Suprapubic skin (tissue), 4 donors: ENCODE results near the gene METTL17. TPM values are rescaled to one million over a fixed set of nuclear protein-coding genes. Genes with fewer than 3 reads are reported as not detected.

Experiments
- DNase-seq, 2 donors: peaks; one replicate each; pipeline ENCODE4 v3.0.0-alpha.2; 2019; ENCODE audit warnings: low spot score in 2 of 2
- H3K27ac ChIP-seq: fragments of 200-600 bp; sonication (generic); one replicate; pipeline ENCODE4 v1.5.1; 2019
- H3K27me3 ChIP-seq: fragments of 200-600 bp; sonication (generic); one replicate; pipeline ENCODE4 v1.5.1; 2019
- H3K36me3 ChIP-seq: fragments of 200-600 bp; sonication (generic); one replicate; pipeline ENCODE4 v1.5.1; 2019
- H3K4me1 ChIP-seq: fragments of 200-600 bp; sonication (generic); one replicate; pipeline ENCODE4 v1.5.1; 2019
- H3K4me3 ChIP-seq: fragments of 200-600 bp; sonication (generic); one replicate; pipeline ENCODE4 v1.5.1; 2019; ENCODE audit warnings: mild to moderate bottlenecking
- H3K9me3 ChIP-seq: fragments of 200-600 bp; sonication (generic); one replicate; pipeline ENCODE4 v1.5.1; 2019
- EP300 ChIP-seq: sonication (generic); formaldehyde crosslinking; IDR thresholded peaks from one replicate; pipeline ENCODE4 v1.6.1; 2017; ENCODE audit warnings: antibody characterized with exemption
- POLR2A ChIP-seq, 2 donors: fragments of 450-650 bp; IDR thresholded peaks; one replicate each; pipeline ENCODE4 v1.6.1; 2017; ENCODE audit warnings: antibody characterized with exemption in 2 of 2, mild to moderate bottlenecking in 2 of 2, moderate library complexity in 2 of 2
- POLR2AphosphoS5 ChIP-seq, 3 donors: sonication (generic); formaldehyde crosslinking; IDR thresholded peaks; one replicate each; pipeline ENCODE4 v1.6.1; 2017; ENCODE audit warnings: antibody characterized with exemption in 3 of 3
- WGBS: methylation state at CpG from one replicate; pipeline ENCODE4 v1.1.5; 2018; 5-methylcytosine and 5-hydroxymethylcytosine counted together
- total RNA-seq, 4 donors: library from RNA; depleted of rRNA; stranded (reverse); fragments of >200 nt; gene quantifications; one replicate each; pipeline ENCODE4 v1.1.0, GENCODE V29; 2016
- TF ChIP-seq, protein P1 (sequence below), 2 donors: fragments of 200-600 bp in 1 of 2; fragments of 450-650 bp in 1 of 2; sonication (generic) in 1 of 2; IDR thresholded peaks; one replicate each; pipeline ENCODE4 v1.5.1; 2016 to 2019; ENCODE audit warnings: antibody characterized with exemption in 2 of 2, mild to moderate bottlenecking in 1 of 2, moderate library complexity in 1 of 2

The METTL17 gene
- total RNA-seq, 4 donors from 2014 or later: 64.9 to 332 (median 96.3) TPM

- TF ChIP-seq EP300 (no peak), POLR2AphosphoS5 (IDR thresholded peaks at IDR 0.05) (no peak), POLR2A (IDR thresholded peaks at IDR 0.05) (no peak)
- TF ChIP-seq, protein P1, sequence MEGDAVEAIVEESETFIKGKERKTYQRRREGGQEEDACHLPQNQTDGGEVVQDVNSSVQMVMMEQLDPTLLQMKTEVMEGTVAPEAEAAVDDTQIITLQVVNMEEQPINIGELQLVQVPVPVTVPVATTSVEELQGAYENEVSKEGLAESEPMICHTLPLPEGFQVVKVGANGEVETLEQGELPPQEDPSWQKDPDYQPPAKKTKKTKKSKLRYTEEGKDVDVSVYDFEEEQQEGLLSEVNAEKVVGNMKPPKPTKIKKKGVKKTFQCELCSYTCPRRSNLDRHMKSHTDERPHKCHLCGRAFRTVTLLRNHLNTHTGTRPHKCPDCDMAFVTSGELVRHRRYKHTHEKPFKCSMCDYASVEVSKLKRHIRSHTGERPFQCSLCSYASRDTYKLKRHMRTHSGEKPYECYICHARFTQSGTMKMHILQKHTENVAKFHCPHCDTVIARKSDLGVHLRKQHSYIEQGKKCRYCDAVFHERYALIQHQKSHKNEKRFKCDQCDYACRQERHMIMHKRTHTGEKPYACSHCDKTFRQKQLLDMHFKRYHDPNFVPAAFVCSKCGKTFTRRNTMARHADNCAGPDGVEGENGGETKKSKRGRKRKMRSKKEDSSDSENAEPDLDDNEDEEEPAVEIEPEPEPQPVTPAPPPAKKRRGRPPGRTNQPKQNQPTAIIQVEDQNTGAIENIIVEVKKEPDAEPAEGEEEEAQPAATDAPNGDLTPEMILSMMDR (IDR thresholded peaks at IDR 0.05): no peak
- H3K27ac ChIP-seq: no peak overlapping the region
- peak in 1 of 2 donors; percentile 12 for DNase-seq
- peaks cover 50% of the 10 kb centered on the region for H3K36me3 ChIP-seq
- H3K4me3 ChIP-seq: no peak overlapping the region
- H3K27me3 ChIP-seq: no peaks in the 10 kb centered on the region
- 90% methylated on average over 3 of the region's 3 CpGs for WGBS
- H3K9me3 ChIP-seq: no peaks in the 10 kb centered on the region
- peaks cover 38% of the 10 kb centered on the region for H3K4me1 ChIP-seq
These were observed 29.0 kb downstream of the METTL17 start for GRCh38 chr14:21018781-21019180.

DNA sequence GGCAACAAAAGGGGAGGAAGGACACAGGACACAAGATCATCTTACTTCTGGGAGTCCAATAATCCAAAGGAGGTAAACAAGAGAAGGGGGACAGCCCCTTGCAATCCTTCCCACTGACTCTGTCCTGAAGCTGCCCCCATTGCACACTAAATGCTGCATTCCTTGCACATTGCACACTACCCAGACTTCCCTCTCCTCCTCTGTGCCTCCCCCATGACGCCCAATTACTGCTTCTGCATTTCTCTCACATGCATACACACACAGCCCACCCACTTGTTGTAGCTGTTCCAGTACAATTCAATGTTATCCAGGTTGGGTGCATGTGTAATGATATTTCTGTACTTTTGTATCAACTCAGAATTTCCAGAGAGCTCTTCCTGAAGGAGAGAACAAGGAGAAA lies 29.6 kb downstream of the METTL17 start:
- Histone ChIP-seq H3K4me3 (no peak overlapping the region), H3K4me1 (peaks cover 44% of the 10 kb centered on the region), H3K27me3 (no peaks in the 10 kb centered on the region), H3K9me3 (no peaks in the 10 kb centered on the region), H3K27ac (no peak overlapping the region), H3K36me3 (peaks cover 50% of the 10 kb centered on the region)
- 61% methylated on average over 1 of the region's 1 CpG for WGBS
- no peak for TF ChIP-seq EP300
- TF ChIP-seq, protein P1 (IDR thresholded peaks at IDR 0.05): no peak
- TF ChIP-seq POLR2AphosphoS5 (IDR thresholded peaks at IDR 0.05): no peak
- DNase-seq: peak in 1 of 2 donors; percentile 40

GRCh38 chr14:21020977-21021545 lies 31.3 kb downstream of the METTL17 start:
- peak overlapping the region; percentile 94 for H3K27ac ChIP-seq
- 81% methylated on average over 5 of the region's 5 CpGs for WGBS
- H3K4me1 ChIP-seq: peaks cover 50% of the 10 kb centered on the region
- H3K9me3 ChIP-seq: no peaks in the 10 kb centered on the region
- TF ChIP-seq, protein P1 (IDR thresholded peaks at IDR 0.05): no peak
- TF ChIP-seq POLR2AphosphoS5 (IDR thresholded peaks at IDR 0.05) (no peak), POLR2A (IDR thresholded peaks at IDR 0.05) (no peak), EP300 (no peak)
- H3K4me3 ChIP-seq: no peak overlapping the region
- H3K27me3 ChIP-seq: no peaks in the 10 kb centered on the region
- peak in 1 of 2 donors; percentile 62 for DNase-seq
- H3K36me3 ChIP-seq: peaks cover 49% of the 10 kb centered on the region

GRCh38 chr14:21022686-21023085 lies 32.9 kb downstream of the METTL17 start:
- Histone ChIP-seq H3K27ac (peak overlapping the region; percentile 94), H3K27me3 (no peaks in the 10 kb centered on the region), H3K36me3 (peaks cover 41% of the 10 kb centered on the region), H3K4me1 (peaks cover 58% of the 10 kb centered on the region), H3K4me3 (peak overlapping the region; percentile 86), H3K9me3 (no peaks in the 10 kb centered on the region)
- no peak for DNase-seq
- 79% methylated on average over 5 of the region's 5 CpGs for WGBS
- TF ChIP-seq EP300: no peak
- TF ChIP-seq POLR2AphosphoS5 (IDR thresholded peaks at IDR 0.05): no peak
- TF ChIP-seq POLR2A (IDR thresholded peaks at IDR 0.05): no peak
- TF ChIP-seq, protein P1 (IDR thresholded peaks at IDR 0.05): no peak

GRCh38 chr14:21023174-21023573 lies 33.4 kb downstream of the METTL17 start:
- DNase-seq: peak in 1 of 2 donors; percentile 58
- 66% methylated on average over 7 of the region's 7 CpGs for WGBS
- Histone ChIP-seq H3K27ac (peak overlapping the region; percentile 94), H3K4me3 (peak overlapping the region; percentile 86), H3K36me3 (peaks cover 36% of the 10 kb centered on the region), H3K9me3 (no peaks in the 10 kb centered on the region), H3K4me1 (peaks cover 58% of the 10 kb centered on the region), H3K27me3 (no peaks in the 10 kb centered on the region)
- TF ChIP-seq POLR2AphosphoS5 (IDR thresholded peaks at IDR 0.05) (no peak), POLR2A (IDR thresholded peaks at IDR 0.05) (no peak), EP300 (no peak)
- TF ChIP-seq, protein P1 (IDR thresholded peaks at IDR 0.05): no peak
